NCI-H446 treated with DMSO at 0.1 percent for 48 hours (cell line): Measurements from ENCODE around the gene DLG4.

ENCODE experiments used
- DNase-seq: peaks from one replicate; lab custom pipeline; 2025; lab: John Stamatoyannopoulos, UW

The DLG4 gene

GRCh38 chr17:7156342-7156940, 63.2 kb downstream of the DLG4 start:
- DNase-seq, result no peak

GRCh38 chr17:7147772-7148171, 71.9 kb downstream of the DLG4 start:
- no peak for DNase-seq

- DNase-seq, result no peak
These were observed 73.5 kb downstream of the DLG4 start for GRCh38 chr17:7146115-7146514.

DNA sequence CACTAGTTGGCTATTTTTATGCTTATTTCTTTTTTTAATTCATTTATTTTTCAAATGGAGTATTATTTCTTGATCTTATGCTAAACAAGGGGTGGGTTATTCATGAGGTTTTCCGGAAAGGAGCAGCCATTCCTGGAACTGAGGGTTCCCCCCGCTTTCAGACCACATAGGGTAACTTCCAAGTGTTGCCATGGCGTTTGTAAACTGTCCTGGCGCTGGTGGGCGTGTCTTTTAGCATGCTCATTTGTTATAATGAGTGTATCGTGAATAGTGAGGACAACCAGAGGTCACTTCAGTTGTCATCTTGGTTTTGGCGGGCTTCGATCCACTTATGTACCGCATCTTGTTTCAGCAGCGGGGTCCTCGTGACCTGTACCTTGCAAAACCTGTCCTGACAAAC, 75.4 kb downstream of the DLG4 start:
- DNase-seq, result no peak

DNA sequence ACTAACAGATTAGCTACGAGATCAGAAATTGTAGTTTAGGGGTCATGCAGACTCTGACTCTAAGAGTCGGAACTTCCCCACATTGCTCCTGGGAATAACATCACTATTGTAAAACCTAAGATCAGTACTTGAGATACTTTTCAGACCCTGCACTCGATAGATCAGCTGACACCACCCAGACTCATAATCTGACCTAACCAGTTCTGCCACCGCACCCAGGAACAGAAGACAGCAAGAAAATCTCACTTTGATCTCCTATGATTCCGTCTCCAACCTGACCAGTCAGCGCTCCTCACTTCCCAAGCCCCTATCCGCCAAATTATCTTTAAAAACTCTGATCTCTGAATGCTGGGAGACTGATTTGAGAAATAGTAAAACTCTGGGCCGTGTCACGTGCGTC, 77.8 kb downstream of the DLG4 start:
- DNase-seq, result no peak

DNA sequence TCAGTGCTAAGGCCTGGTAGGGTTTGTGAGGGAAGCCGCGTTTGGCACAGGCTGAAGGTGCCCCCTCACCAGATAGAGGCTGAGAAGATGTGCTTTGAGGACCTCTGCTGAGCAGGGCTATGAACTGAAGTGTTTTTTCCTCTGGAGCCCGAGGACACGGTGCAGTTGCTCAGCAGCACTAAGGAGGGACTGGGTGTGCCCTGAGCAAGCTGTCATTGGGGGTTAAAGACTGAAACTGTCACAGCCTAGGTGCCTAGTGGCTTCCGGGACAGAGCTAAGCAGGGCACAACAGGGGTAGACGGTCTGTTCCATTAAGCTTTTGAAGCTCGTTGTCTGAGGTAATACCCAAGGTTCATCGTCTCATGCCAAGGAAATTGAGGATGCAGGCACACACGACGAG, 80.2 kb downstream of the DLG4 start:
- DNase-seq, result no peak

GRCh38 chr17:7138800-7139381, 80.7 kb downstream of the DLG4 start:
- DNase-seq, result no peak

DNA sequence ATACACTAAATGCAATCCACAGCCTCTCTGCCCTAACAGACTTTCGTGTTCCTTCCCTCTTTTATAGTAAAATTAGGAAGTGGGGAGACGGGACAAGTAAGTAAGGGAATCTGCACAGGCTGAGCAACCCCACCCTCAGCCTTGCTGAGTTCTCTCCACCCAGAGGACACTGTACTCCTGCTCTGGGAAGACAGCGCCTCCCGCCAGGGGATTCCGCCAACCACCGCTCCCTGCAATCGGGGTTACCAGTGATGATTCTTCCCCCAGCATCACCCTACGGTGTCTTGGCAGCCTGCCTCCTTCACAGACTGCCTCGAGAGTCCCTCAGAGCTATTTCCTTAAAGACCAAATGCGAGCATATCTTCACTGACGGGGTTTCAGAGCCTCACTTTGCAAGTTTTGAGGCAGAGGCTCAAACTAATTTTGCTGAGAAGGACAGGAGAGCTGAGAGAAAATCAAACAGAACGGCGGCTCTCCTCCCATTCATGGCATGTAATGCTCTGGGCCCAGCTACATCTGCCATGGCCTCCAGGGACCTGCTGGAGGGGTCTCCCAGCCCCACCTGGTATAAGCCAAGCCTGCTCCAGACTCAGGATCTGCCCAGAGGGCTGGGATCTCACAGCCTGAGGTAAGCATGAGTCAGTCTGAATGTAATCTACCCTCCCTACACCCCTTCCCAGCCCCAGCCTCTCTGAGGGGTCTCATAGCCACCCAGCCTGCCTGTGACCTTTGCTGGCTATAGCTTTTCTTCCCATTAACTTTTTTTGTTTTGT, 82.3 kb downstream of the DLG4 start:
- DNase-seq, result no peak
